ENCODE results near the gene WDFY4. TPM values are rescaled to one million over a fixed set of nuclear protein-coding genes. Genes with fewer than 3 reads are reported as not detected.

Gene WDFY4
- total and polyA plus RNA-seq, 2 of the 13 experiments (the other 11 are each of a cell fraction or from before 2014, with no cell fraction given) = not detected

DNA sequence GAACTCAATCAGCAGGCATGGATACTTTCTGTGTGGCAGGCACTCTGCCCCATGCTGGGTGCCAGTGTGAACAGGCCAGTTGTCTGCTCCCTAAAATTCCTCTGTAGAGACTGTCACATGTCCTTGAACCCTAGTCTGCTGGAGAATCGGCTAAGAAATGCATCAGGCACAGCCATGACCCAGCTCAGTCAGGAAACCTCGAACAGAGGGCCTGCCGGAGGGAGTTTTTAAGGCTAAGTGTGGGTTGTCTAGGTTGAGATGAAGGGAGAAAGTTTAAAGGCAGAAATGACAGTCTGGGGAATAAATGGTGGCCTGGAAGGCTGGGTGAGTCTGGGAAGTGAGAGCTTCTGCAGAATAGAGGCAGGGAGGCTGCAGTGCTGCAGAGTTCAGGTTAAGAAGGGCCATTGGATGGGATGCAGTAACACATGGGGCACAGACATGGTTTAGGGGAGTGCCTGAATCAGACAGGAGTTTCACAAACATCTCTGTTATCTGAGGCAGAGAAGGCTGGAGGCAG, 45.3 kb downstream of the WDFY4 start:
- ATAC-seq = no peak
- Histone ChIP-seq H3K4me2 (ENCODE audit: low read depth, low read length) (no peak overlapping the region), H3K9ac (ENCODE audit: insufficient read depth, low read depth, low read length) (no peak overlapping the region), H2AFZ (ENCODE audit: low read length) (no peak overlapping the region), H3K4me3 (replicated peaks in 1 of 3; ENCODE audit: insufficient read depth in 1 of 3, low read depth in 2 of 3, low read length in 3 of 3) (no peak overlapping the region), H3K36me3 (replicated peaks in 1 of 2; ENCODE audit: control insufficient read depth in 1 of 2, insufficient read depth in 2 of 2, low read length in 2 of 2) (no peaks in the 10 kb centered on the region), H3K27me3 (ENCODE audit: control insufficient read depth in 1 of 2, insufficient read depth in 2 of 2, low read length in 2 of 2) (no peaks in the 10 kb centered on the region; a peak in 1 of 5 replicates), H3K4me1 (ENCODE audit: insufficient read depth, low read length) (no peaks in the 10 kb centered on the region), H4K20me1 (ENCODE audit: insufficient read depth, low read length) (no peaks in the 10 kb centered on the region), H3K27ac (ENCODE audit: extremely low read length, insufficient read depth, low read length) (no peak overlapping the region), H3K79me2 (ENCODE audit: insufficient read depth, low read length) (no peaks in the 10 kb centered on the region), H3K9me3 (ENCODE audit: low read length) (no peaks in the 10 kb centered on the region)
- POLR2A ChIA-PET = no interaction called here
- TF ChIP-seq ZNF335 (CRISPR knock-in tag; IDR thresholded peaks at IDR 0.05) = no peak
- no peak for TF ChIP-seq ZNF770 (CRISPR knock-in tag; IDR thresholded peaks at IDR 0.05)
- no peak for TF ChIP-seq IRF2 (CRISPR knock-in tag; IDR thresholded peaks at IDR 0.05)
- TF ChIP-seq SAFB2 (CRISPR knock-in tag; IDR thresholded peaks at IDR 0.05; ENCODE audit: borderline replicate concordance, low read depth) = no peak
- TF ChIP-seq MXI1 (IDR thresholded peaks at IDR 0.05; ENCODE audit: borderline replicate concordance, low read depth, low read length) = no peak
- TF ChIP-seq, protein P1, sequence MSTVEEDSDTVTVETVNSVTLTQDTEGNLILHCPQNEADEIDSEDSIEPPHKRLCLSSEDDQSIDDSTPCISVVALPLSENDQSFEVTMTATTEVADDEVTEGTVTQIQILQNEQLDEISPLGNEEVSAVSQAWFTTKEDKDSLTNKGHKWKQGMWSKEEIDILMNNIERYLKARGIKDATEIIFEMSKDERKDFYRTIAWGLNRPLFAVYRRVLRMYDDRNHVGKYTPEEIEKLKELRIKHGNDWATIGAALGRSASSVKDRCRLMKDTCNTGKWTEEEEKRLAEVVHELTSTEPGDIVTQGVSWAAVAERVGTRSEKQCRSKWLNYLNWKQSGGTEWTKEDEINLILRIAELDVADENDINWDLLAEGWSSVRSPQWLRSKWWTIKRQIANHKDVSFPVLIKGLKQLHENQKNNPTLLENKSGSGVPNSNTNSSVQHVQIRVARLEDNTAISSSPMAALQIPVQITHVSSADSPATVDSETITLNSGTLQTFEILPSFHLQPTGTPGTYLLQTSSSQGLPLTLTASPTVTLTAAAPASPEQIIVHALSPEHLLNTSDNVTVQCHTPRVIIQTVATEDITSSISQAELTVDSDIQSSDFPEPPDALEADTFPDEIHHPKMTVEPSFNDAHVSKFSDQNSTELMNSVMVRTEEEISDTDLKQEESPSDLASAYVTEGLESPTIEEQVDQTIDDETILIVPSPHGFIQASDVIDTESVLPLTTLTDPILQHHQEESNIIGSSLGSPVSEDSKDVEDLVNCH (CRISPR knock-in tag; IDR thresholded peaks at IDR 0.05) = no peak
- in situ Hi-C loops (cut with HindIII; ENCODE audit: extremely low pct_ligation_motif_present, low pct_unique_long_range_greater_than_20kb) = no loop called here
- WGBS (ENCODE audit: low lambda C conversion rate) = 28% methylated on average over 3 of the region's 3 CpGs
- no TSS peak for BruUV-seq (replicated peaks)
- no peak for DNase-seq (ENCODE audit: low spot score)
- FAIRE-seq = no peak
- CTCF ChIA-PET (ENCODE audit: low intra/inter-chr PET ratio, low total read pairs) = no interaction called here
- intact Hi-C loops (cut with micrococcal nuclease; ENCODE audit: unreplicated experiment) = no loop called here

Measured in HepG2 (cell line).